Measurements from ENCODE around the gene PRH1. TPM values are rescaled to one million over a fixed set of nuclear protein-coding genes. Genes with fewer than 3 reads are reported as not detected.

Gene PRH1
- polyA plus RNA-seq, 1 donor (not counting 4 experiments of a cell fraction or from before 2014, with no cell fraction given) = 4.9 TPM

DNA sequence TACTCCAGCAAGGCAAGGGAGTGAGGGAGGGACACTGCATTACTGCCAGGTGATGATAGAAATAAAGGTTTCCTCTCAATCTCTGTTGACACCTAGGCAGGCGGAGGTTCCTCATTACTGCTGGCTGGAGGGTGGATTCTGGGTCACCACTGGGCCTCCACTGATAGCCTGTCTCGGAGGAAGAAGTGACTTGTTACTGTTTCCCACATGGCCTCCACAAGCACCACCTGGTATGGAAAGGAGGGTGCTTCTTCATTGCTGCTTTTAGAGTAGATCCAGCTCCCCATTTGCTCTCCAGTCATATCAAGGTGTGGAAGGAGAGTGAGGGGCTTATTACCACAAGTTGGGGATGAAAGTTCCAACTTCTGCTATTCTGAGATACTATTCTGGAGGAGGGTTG, 41.2 kb downstream of the PRH1 start:
- Histone ChIP-seq H3K9me1 (ENCODE audit: control insufficient read depth, extremely low read depth, insufficient read depth, low read length) (no peaks in the 10 kb centered on the region), H2AFZ (ENCODE audit: control insufficient read depth, low read length) (no peak overlapping the region), H3K4me2 (ENCODE audit: control insufficient read depth, extremely low read depth, insufficient read depth, low read depth, low read length) (no peak overlapping the region), H3K27me3 (ENCODE audit: control insufficient read depth, extremely low read depth, insufficient read depth, low read length) (no peaks in the 10 kb centered on the region), H3K4me1 (ENCODE audit: control insufficient read depth, extremely low read depth, insufficient read depth, low read length) (no peaks in the 10 kb centered on the region), H3K4me3 (ENCODE audit: control insufficient read depth in 2 of 3, extremely low read depth in 1 of 3, insufficient read depth in 2 of 3, low read depth in 1 of 3, low read length in 3 of 3) (no peak overlapping the region), H3K9me3 (ENCODE audit: control insufficient read depth, low read depth, low read length) (no peaks in the 10 kb centered on the region), H4K20me1 (ENCODE audit: control insufficient read depth, extremely low read depth, insufficient read depth, low read length) (no peaks in the 10 kb centered on the region), H3K79me2 (ENCODE audit: control insufficient read depth, insufficient read depth, low read length) (no peaks in the 10 kb centered on the region), H3K9ac (ENCODE audit: control insufficient read depth, extremely low read depth, insufficient read depth, low read length) (no peak overlapping the region), H3K27ac (ENCODE audit: control insufficient read depth, insufficient read depth, low read length) (no peak overlapping the region), H3K36me3 (ENCODE audit: control insufficient read depth in 2 of 2, extremely low read depth in 1 of 2, insufficient read depth in 2 of 2, low read length in 2 of 2) (no peaks in the 10 kb centered on the region)
- no peak for FAIRE-seq
- dilution Hi-C loops (cut with MboI; ENCODE audit: extremely low pct_ligation_motif_present, low sequenced_read_pairs) = no loop called here
- DNase-seq (ENCODE audit: low read depth, low spot score) = no peak
- no peak for TF ChIP-seq EZH2 (IDR thresholded peaks at IDR 0.05; ENCODE audit: low read length)
- TF ChIP-seq, protein P1, sequence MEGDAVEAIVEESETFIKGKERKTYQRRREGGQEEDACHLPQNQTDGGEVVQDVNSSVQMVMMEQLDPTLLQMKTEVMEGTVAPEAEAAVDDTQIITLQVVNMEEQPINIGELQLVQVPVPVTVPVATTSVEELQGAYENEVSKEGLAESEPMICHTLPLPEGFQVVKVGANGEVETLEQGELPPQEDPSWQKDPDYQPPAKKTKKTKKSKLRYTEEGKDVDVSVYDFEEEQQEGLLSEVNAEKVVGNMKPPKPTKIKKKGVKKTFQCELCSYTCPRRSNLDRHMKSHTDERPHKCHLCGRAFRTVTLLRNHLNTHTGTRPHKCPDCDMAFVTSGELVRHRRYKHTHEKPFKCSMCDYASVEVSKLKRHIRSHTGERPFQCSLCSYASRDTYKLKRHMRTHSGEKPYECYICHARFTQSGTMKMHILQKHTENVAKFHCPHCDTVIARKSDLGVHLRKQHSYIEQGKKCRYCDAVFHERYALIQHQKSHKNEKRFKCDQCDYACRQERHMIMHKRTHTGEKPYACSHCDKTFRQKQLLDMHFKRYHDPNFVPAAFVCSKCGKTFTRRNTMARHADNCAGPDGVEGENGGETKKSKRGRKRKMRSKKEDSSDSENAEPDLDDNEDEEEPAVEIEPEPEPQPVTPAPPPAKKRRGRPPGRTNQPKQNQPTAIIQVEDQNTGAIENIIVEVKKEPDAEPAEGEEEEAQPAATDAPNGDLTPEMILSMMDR (optimal IDR thresholded peaks at IDR 0.05 in 1 of 3, IDR thresholded peaks at IDR 0.05 in 1 of 3, conservative IDR thresholded peaks at IDR 0.05 in 1 of 3; ENCODE audit: extremely low read depth in 1 of 3, insufficient read depth in 2 of 3, low read length in 3 of 3) = no peak

DNA sequence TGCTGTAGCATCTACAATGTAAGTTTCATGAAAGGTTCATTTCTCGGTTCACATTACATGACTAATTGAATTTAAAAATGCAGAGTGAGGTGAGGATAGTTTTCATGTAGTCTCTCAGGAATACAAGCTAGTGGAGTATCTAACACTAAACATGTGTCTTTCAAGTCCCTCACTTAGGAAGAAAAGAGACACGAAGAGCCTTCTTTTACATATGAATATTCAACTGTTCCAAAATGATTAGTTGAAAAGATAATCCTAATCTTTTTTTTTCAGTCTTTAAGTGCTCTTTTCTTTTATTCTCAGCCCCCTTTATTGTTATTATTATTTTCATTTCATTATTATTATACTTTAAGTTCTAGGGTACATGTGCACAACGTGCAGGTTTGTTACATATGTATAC, 45.6 kb downstream of the PRH1 start:
- Histone ChIP-seq H3K79me2 (ENCODE audit: control insufficient read depth, insufficient read depth, low read length) (no peaks in the 10 kb centered on the region), H3K9me3 (ENCODE audit: control insufficient read depth, low read depth, low read length) (no peaks in the 10 kb centered on the region), H2AFZ (ENCODE audit: control insufficient read depth, low read length) (no peak overlapping the region), H4K20me1 (ENCODE audit: control insufficient read depth, extremely low read depth, insufficient read depth, low read length) (no peaks in the 10 kb centered on the region), H3K36me3 (ENCODE audit: control insufficient read depth in 2 of 2, extremely low read depth in 1 of 2, insufficient read depth in 2 of 2, low read length in 2 of 2) (no peaks in the 10 kb centered on the region), H3K27me3 (ENCODE audit: control insufficient read depth, extremely low read depth, insufficient read depth, low read length) (no peaks in the 10 kb centered on the region), H3K4me1 (ENCODE audit: control insufficient read depth, extremely low read depth, insufficient read depth, low read length) (no peaks in the 10 kb centered on the region), H3K4me2 (ENCODE audit: control insufficient read depth, extremely low read depth, insufficient read depth, low read depth, low read length) (no peak overlapping the region), H3K9me1 (ENCODE audit: control insufficient read depth, extremely low read depth, insufficient read depth, low read length) (no peaks in the 10 kb centered on the region), H3K4me3 (ENCODE audit: control insufficient read depth in 2 of 3, extremely low read depth in 1 of 3, insufficient read depth in 2 of 3, low read depth in 1 of 3, low read length in 3 of 3) (no peak overlapping the region), H3K9ac (ENCODE audit: control insufficient read depth, extremely low read depth, insufficient read depth, low read length) (no peak overlapping the region), H3K27ac (ENCODE audit: control insufficient read depth, insufficient read depth, low read length) (no peak overlapping the region)
- DNase-seq (ENCODE audit: low read depth, low spot score) (no peak), FAIRE-seq (no peak)
- dilution Hi-C loops (cut with MboI; ENCODE audit: extremely low pct_ligation_motif_present, low sequenced_read_pairs) = no loop called here
- TF ChIP-seq, protein P1 (optimal IDR thresholded peaks at IDR 0.05 in 1 of 3, IDR thresholded peaks at IDR 0.05 in 1 of 3, conservative IDR thresholded peaks at IDR 0.05 in 1 of 3; ENCODE audit: extremely low read depth in 1 of 3, insufficient read depth in 2 of 3, low read length in 3 of 3) = no peak
- no peak for TF ChIP-seq EZH2 (IDR thresholded peaks at IDR 0.05; ENCODE audit: low read length)

Small RNAs within 50 kb of the gene (small RNA-seq; reads per million reads assigned to genes)
- gene PRR4 (ENCODE audit: insufficient read length in 3 of 3, low read depth in 3 of 3, low replicate concordance in 1 of 3) = 0 reads per million in 3 experiments

Other genes with a start within 250 kb of the PRH1 start
- gene STYK1, start 210.2 kb downstream of the PRH1 start, polyA plus RNA-seq = 2.0 to 2.8 TPM (median 2.3 TPM) in 3 replicates
- gene YBX3, start 160.9 kb downstream of the PRH1 start, polyA plus RNA-seq = 127 to 367 TPM (median 170 TPM) in 3 replicates
- gene TAS2R7, start 81.6 kb downstream of the PRH1 start, polyA plus RNA-seq = not detected in 3 replicates
- not detected in 3 replicates for gene TAS2R8, start 77.0 kb downstream of the PRH1 start, polyA plus RNA-seq
- gene TAS2R9, start 74.1 kb downstream of the PRH1 start, polyA plus RNA-seq = not detected in 3 replicates
- gene TAS2R10, start 57.9 kb downstream of the PRH1 start, polyA plus RNA-seq = 0.10 to 0.22 TPM in 2 of 3 replicates, not detected in the other
- 2.5 to 4.0 TPM (median 2.7 TPM) in 3 replicates for gene PRR4, start 34.8 kb downstream of the PRH1 start, polyA plus RNA-seq
- 0.08 to 0.14 TPM in 2 of 3 replicates, not detected in the other for gene TAS2R13, start 25.3 kb upstream of the PRH1 start, polyA plus RNA-seq
- 0.12 to 0.13 TPM in 2 of 3 replicates, not detected in the other for gene PRH2, start 45.0 kb upstream of the PRH1 start, polyA plus RNA-seq
- gene TAS2R14, start 55.0 kb upstream of the PRH1 start, polyA plus RNA-seq = 0.58 to 1.2 TPM (median 0.63 TPM) in 3 replicates
- gene TAS2R50, start 102.7 kb upstream of the PRH1 start, polyA plus RNA-seq = 0.10 TPM in 1 of 3 replicates, not detected in the others
- gene TAS2R20, start 114.0 kb upstream of the PRH1 start, polyA plus RNA-seq = 0.08 to 0.43 TPM (median 0.41 TPM) in 3 replicates
- 0.17 to 0.31 TPM in 2 of 3 replicates, not detected in the other for gene TAS2R19, start 138.4 kb upstream of the PRH1 start, polyA plus RNA-seq
- gene TAS2R31, start 147.2 kb upstream of the PRH1 start, polyA plus RNA-seq = 0.08 to 0.28 TPM in 2 of 3 replicates, not detected in the other
- gene TAS2R46, start 178.0 kb upstream of the PRH1 start, polyA plus RNA-seq = 0.10 to 0.13 TPM in 2 of 3 replicates, not detected in the other
- 0.34 TPM in 1 of 3 replicates, not detected in the others for gene TAS2R43, start 208.1 kb upstream of the PRH1 start, polyA plus RNA-seq